WERI-Rb-1 (cell line): Measurements from ENCODE around the gene RALB.

ENCODE experiments used
- DNase-seq: peaks from one replicate; pipeline ENCODE4 v3.0.0-alpha.2; 2020
- H3K27ac ChIP-seq: fragments of 250-450 bp; sonication (Bioruptor Pico); 2 replicates; pipeline ENCODE4 v1.5.1; 2020; ENCODE audit warnings: mild to moderate bottlenecking, moderate library complexity
- H3K27me3 ChIP-seq: fragments of 250-450 bp; sonication (Bioruptor Pico); 2 replicates; pipeline ENCODE4 v1.5.1; 2021; ENCODE audit warnings: mild to moderate bottlenecking, low read depth, moderate library complexity; ENCODE audit not compliant: insufficient read depth, severe bottlenecking
- H3K36me3 ChIP-seq: fragments of 250-450 bp; sonication (Bioruptor Pico); 2 replicates; pipeline ENCODE4 v1.5.1; 2020; ENCODE audit warnings: mild to moderate bottlenecking, moderate library complexity
- H3K4me3 ChIP-seq: 2 replicates; pipeline ENCODE4 v1.5.1; 2011; ENCODE audit warnings: low read depth, mild to moderate bottlenecking, control low read depth, low read length
- H3K9me3 ChIP-seq: fragments of 250-450 bp; sonication (Bioruptor Pico); 2 replicates; pipeline ENCODE4 v1.5.1; 2021; ENCODE audit warnings: mild to moderate bottlenecking, moderate library complexity; ENCODE audit not compliant: severe bottlenecking
- TF ChIP-seq, protein P1 (sequence below): IDR thresholded peaks from 2 replicates; pipeline ENCODE4 v1.5.1; 2011; ENCODE audit warnings: low read depth, mild to moderate bottlenecking, control low read depth, inconsistent platforms, low read length

The RALB gene

DNA sequence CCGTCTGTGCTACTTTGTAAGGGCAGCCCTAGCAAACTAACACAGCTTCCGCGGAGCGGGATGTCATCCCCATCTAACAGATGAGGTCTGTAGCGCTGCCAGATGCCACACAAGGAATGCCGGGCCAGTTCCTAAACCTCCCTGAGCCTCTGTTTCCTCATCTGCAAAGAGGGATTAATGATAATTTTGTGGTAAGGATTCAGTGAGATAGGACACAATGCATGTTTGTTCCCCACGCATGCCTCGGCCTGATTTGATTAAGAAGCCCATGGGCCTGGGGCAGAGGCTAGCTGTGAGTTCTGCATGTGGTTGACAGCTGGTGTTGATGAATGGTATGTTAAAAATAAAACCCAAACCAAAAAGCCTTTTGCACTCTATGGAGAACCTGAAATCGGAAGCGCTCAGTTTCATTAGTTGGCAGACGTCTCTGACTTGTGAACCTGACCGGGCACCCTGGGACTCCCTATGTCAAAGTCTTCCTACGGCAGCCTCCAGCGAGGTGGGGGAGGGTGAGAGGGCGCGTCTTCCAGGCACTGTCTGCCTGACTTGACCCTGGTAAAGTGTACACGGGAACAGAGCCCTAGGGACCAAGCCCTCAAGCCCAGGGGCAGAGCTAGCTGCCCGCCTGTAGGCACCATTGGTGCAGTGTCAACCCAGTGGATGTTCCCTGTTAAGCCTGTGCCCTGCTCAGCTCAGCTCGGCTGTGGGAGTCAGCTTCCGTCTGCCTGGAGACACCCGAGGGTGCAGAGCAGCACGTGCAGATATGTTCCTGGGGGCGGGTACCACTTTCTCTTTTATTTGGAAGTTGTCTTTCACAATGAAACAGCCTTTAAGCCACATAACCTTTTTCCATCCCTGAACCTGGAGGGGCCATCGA is 78.5 kb downstream of the RALB start:
- DNase-seq = peak; percentile 52
- TF ChIP-seq, protein P1, sequence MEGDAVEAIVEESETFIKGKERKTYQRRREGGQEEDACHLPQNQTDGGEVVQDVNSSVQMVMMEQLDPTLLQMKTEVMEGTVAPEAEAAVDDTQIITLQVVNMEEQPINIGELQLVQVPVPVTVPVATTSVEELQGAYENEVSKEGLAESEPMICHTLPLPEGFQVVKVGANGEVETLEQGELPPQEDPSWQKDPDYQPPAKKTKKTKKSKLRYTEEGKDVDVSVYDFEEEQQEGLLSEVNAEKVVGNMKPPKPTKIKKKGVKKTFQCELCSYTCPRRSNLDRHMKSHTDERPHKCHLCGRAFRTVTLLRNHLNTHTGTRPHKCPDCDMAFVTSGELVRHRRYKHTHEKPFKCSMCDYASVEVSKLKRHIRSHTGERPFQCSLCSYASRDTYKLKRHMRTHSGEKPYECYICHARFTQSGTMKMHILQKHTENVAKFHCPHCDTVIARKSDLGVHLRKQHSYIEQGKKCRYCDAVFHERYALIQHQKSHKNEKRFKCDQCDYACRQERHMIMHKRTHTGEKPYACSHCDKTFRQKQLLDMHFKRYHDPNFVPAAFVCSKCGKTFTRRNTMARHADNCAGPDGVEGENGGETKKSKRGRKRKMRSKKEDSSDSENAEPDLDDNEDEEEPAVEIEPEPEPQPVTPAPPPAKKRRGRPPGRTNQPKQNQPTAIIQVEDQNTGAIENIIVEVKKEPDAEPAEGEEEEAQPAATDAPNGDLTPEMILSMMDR = no peak
- Histone ChIP-seq H3K36me3 (no peaks in the 10 kb centered on the region), H3K27ac (peak overlapping the region; percentile 57), H3K9me3 (no peaks in the 10 kb centered on the region), H3K27me3 (no peaks in the 10 kb centered on the region), H3K4me3 (peak overlapping the region; percentile 23)

DNA sequence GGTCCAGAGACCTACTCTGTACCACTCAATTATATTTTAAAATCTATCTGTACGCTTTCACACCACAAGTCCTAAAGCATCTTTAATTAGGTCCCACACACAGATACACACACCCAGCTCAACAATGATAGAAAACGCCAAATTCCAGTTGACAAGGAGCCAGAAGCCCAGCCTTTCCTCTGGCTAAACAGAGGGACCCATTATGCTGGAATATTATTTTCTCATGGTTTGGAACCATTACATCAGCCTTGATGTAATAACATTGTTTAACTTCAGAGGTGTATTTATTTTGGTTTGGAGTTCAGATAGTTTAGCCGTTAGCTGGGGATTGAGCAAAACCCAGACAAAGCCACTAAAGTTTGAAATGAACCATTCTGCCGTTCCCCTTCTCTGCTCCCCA is 79.3 kb downstream of the RALB start:
- H3K27ac ChIP-seq = peak overlapping the region; percentile 57; the same call in 1 of the 2 replicates
- no peaks in the 10 kb centered on the region for H3K9me3 ChIP-seq
- H3K36me3 ChIP-seq = no peaks in the 10 kb centered on the region
- TF ChIP-seq, protein P1 = no peak
- H3K4me3 ChIP-seq = no peak overlapping the region
- no peaks in the 10 kb centered on the region for H3K27me3 ChIP-seq
- no peak for DNase-seq

DNA sequence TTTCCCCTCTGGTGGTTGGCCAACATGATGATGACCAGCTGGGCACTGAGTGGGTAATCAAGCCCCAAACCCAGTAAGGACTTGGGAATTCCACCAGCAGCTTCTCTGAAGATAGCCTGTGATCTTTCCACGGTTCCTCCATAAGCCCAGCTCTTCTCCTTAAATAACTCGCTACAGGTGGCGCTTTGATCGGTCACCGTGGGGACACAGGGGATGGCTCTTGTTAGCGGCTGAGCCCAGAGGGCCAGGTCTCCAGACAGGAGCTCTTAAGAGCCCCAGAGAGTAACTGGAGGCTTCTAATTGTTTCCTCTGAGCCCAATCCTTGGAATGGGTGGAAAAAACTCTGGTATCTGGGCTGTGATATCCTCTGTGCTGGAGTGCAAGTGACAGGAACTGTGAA is 79.7 kb downstream of the RALB start:
- H3K27me3 ChIP-seq = no peaks in the 10 kb centered on the region
- peak; percentile 71 for DNase-seq
- no peak overlapping the region for H3K27ac ChIP-seq
- H3K9me3 ChIP-seq = no peaks in the 10 kb centered on the region
- TF ChIP-seq, protein P1 = no peak
- no peaks in the 10 kb centered on the region for H3K36me3 ChIP-seq
- no peak overlapping the region for H3K4me3 ChIP-seq

DNA sequence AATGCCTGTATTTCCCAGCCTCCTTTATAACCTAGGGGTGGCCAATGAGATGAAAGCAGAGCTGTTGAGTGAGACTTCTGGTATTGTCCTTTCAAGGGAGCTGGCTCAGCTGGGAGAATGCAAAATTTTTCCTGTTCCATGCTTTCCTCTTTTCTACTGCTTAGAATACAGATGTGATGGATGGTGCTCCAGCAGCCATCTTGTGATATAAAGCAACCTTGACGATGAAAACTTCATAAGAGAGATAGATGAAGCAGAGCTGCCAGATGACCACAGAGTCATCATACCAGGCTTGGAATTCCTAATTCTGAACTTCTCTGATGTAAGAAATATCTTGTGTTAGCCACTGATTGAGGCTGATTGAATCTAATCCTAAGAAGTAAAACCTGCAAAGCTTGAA is 81.4 kb downstream of the RALB start:
- no peaks in the 10 kb centered on the region for H3K9me3 ChIP-seq
- no peak overlapping the region for H3K4me3 ChIP-seq
- no peak for DNase-seq
- no peaks in the 10 kb centered on the region for H3K27me3 ChIP-seq
- H3K27ac ChIP-seq = no peak overlapping the region
- no peaks in the 10 kb centered on the region for H3K36me3 ChIP-seq
- TF ChIP-seq, protein P1 = no peak

DNA sequence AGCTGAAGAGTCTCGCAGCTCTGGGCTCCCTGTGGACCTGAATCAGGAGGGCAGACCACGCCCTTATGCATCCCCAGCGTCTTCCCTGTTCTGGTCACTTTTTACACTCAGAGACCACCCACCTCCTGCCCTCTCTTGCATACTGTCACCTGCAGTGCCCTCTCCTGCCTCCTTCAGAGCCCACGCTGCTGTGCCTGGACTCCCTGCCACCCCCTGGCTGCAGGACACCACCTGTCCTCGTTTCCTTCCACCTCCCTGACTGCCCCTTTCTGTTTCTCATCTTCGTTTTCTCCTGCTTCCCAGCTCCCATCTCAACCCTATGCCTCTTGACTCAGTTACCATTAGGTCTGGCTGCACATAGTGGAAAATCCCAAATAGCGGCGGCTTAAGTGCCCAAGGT is 84.1 kb downstream of the RALB start:
- Histone ChIP-seq H3K9me3 (no peaks in the 10 kb centered on the region), H3K4me3 (no peak overlapping the region), H3K27ac (no peak overlapping the region), H3K27me3 (no peaks in the 10 kb centered on the region), H3K36me3 (no peaks in the 10 kb centered on the region)
- TF ChIP-seq, protein P1 = peak; percentile 62
- no peak for DNase-seq

DNA sequence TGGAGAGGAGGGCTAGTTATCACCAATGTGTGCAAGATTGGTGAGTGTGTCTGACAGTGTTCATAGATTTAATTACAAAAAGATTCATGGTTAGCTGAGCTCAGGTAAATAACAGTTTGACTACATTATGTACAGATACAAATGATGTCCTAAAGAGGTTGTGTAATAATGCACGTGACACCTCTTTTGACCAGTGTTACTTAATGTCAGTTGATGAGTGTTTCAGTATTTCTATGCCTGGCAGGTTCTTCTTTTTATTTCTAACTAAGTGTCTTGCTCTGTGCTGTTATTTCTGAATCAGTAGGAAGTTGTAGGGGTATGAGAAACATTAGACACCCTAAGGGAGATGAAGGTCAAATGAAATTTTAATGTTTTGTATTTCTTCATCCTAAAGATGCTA is 85.4 kb downstream of the RALB start:
- Histone ChIP-seq H3K27me3 (no peaks in the 10 kb centered on the region), H3K27ac (no peak overlapping the region), H3K9me3 (no peaks in the 10 kb centered on the region), H3K36me3 (no peaks in the 10 kb centered on the region), H3K4me3 (no peak overlapping the region)
- DNase-seq = no peak
- TF ChIP-seq, protein P1 = no peak
